GM15510 (cell line): ENCODE measurements around the gene LRRC56.
A peak's percentile ranks its signal among the peaks of the same experiment; 100 is the strongest.

ENCODE experiments used
- POLR2A ChIP-seq: IDR thresholded peaks from 3 replicates; pipeline ENCODE4 v1.6.1; 2011; ENCODE audit warnings: borderline replicate concordance; ENCODE audit not compliant: insufficient read length; ENCODE audit errors: extremely low read depth

LRRC56 gene

GRCh38 chr11:553988-554340 is 16.6 kb downstream of the LRRC56 start:
- no peak for TF ChIP-seq POLR2A

GRCh38 chr11:554428-555226 is 17.3 kb downstream of the LRRC56 start:
- no peak for TF ChIP-seq POLR2A

- TF ChIP-seq POLR2A: no peak
These were observed 18.0 kb downstream of the LRRC56 start for GRCh38 chr11:555227-555779.

GRCh38 chr11:555780-556661 is 18.7 kb downstream of the LRRC56 start:
- no peak for TF ChIP-seq POLR2A

GRCh38 chr11:556662-557256 is 19.4 kb downstream of the LRRC56 start:
- TF ChIP-seq POLR2A: no peak

GRCh38 chr11:557328-558132 is 20.2 kb downstream of the LRRC56 start:
- TF ChIP-seq POLR2A: no peak

DNA sequence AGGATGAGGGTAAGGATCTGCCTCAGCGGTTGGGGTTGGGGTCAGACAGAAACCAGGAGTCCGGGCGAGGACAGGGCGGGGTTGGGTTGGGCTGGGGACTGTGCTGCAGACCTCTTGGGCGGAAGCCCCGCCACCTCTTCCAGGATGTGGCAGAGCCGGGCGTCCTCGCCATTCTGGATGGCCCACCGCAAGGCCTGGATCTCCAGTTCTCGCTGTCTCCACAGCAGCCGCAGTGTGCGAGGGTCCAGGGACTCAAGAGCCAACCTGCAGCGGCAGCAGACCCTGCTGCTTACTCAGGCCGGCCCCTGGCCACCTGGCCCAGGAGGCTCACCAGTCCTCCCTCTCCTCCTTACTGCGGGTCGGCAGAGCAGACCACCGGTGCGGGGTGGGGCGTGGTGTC is 21.2 kb downstream of the LRRC56 start:
- no peak for TF ChIP-seq POLR2A

GRCh38 chr11:559020-559620 is 21.8 kb downstream of the LRRC56 start:
- no peak for TF ChIP-seq POLR2A

- no peak for TF ChIP-seq POLR2A
These were observed 22.5 kb downstream of the LRRC56 start for GRCh38 chr11:559712-560304.

- TF ChIP-seq POLR2A: peak; percentile 77
These were observed 23.2 kb downstream of the LRRC56 start, which contains the start of the genes LMNTD2 and RASSF7 for GRCh38 chr11:560305-561147. LMNTD2 (minus strand) TSS chr11:560738; CDS start chr11:560716, 22 bp downstream. RASSF7 (plus strand) TSS chr11:560970; CDS start chr11:561769, 799 bp downstream.

- TF ChIP-seq POLR2A: no peak
These were observed 24.0 kb downstream of the LRRC56 start for GRCh38 chr11:561148-562003.
